Stimulated activated naive CD8-positive, alpha-beta T cell treated with anti-CD3 and anti-CD28 coated beads, Interleukin-15, Interleukin-2, amounts not matched to agents 100 ng/mL and 50 ng/mL, for 24 hours (primary cell): ENCODE data around the gene IL36B.
A peak's percentile ranks its signal among the peaks of the same experiment; 100 is the strongest.

ENCODE experiments used
- H3K27ac Mint-ChIP-seq: one replicate; pipeline ENCODE4 v1.8.0; 2021; ENCODE audit warnings: mild to moderate bottlenecking, mixed read lengths
- H3K27me3 Mint-ChIP-seq: one replicate; pipeline ENCODE4 v1.8.0; 2021; ENCODE audit warnings: mixed read lengths
- H3K36me3 Mint-ChIP-seq: one replicate; pipeline ENCODE4 v1.8.0; 2021; ENCODE audit warnings: low read depth, mixed read lengths
- H3K4me1 Mint-ChIP-seq: one replicate; pipeline ENCODE4 v1.8.0; 2021; ENCODE audit warnings: low read depth, mixed read lengths
- H3K4me3 Mint-ChIP-seq: one replicate; pipeline ENCODE4 v1.8.0; 2021; ENCODE audit warnings: mild to moderate bottlenecking, mixed read lengths
- H3K9me3 Mint-ChIP-seq: one replicate; pipeline ENCODE4 v1.8.0; 2021; ENCODE audit warnings: mixed read lengths

The IL36B gene

GRCh38 chr2:112985090-112985489 lies 67.6 kb downstream of the IL36B start:
- Mint-ChIP-seq H3K36me3 (no peaks in the 10 kb centered on the region), H3K4me1 (peaks cover 21% of the 10 kb centered on the region), H3K4me3 (no peak overlapping the region), H3K9me3 (no peaks in the 10 kb centered on the region), H3K27ac (peak overlapping the region; percentile 29), H3K27me3 (no peaks in the 10 kb centered on the region)

GRCh38 chr2:112980537-112980936 lies 72.1 kb downstream of the IL36B start:
- Mint-ChIP-seq H3K36me3 (no peaks in the 10 kb centered on the region), H3K4me1 (peaks cover 21% of the 10 kb centered on the region), H3K9me3 (no peaks in the 10 kb centered on the region), H3K27ac (peak overlapping the region; percentile 67), H3K4me3 (no peak overlapping the region), H3K27me3 (peaks cover 4% of the 10 kb centered on the region)

- Mint-ChIP-seq H3K4me3 (no peak overlapping the region), H3K27me3 (peaks cover 4% of the 10 kb centered on the region), H3K9me3 (no peaks in the 10 kb centered on the region), H3K36me3 (no peaks in the 10 kb centered on the region), H3K4me1 (peaks cover 14% of the 10 kb centered on the region), H3K27ac (peak overlapping the region; percentile 51)
Measured at GRCh38 chr2:112979731-112980130, 72.9 kb downstream of the IL36B start.

- peaks cover 4% of the 10 kb centered on the region for H3K27me3 Mint-ChIP-seq
- H3K4me1 Mint-ChIP-seq = peaks cover 9% of the 10 kb centered on the region
- no peaks in the 10 kb centered on the region for H3K36me3 Mint-ChIP-seq
- no peak within 1 kb of the TSS for H3K4me3 Mint-ChIP-seq
- no peaks in the 10 kb centered on the region for H3K9me3 Mint-ChIP-seq
- H3K27ac Mint-ChIP-seq = no peak within 1 kb of the TSS
Measured at GRCh38 chr2:112977559-112978056, 75.1 kb downstream of the IL36B start, which contains the start of gene IL36G. Gene IL36G, plus strand, starts transcription at chr2:112978006. Its CDS starts 633 bp downstream, at chr2:112978639.
